Measurements from ENCODE around the gene AATF. TPM values are rescaled to one million over a fixed set of nuclear protein-coding genes. Genes with fewer than 3 reads are reported as not detected.

The AATF gene
- total and polyA plus RNA-seq, 4 experiments from 2014 or later = 52.0 to 89.4 (median 60.8) TPM

GRCh38 chr17:36989173-36989572 is 40.4 kb downstream of the AATF start:
- ChIA-PET CTCF (ENCODE audit: partially characterized antibody) (interaction anchor here (1.5 kb wide), 1 partner anchor 59 kb away, joined by 3 read pairs; no protein-coding TSS in a partner anchor), POLR2A (ENCODE audit: partially characterized antibody) (no interaction called here)
- Histone ChIP-seq H3K4me1 (ENCODE audit: insufficient read depth, low read length) (no peaks in the 10 kb centered on the region), H3K36me3 (ENCODE audit: insufficient read depth, low read length) (peaks cover 59% of the 10 kb centered on the region), H3K9me3 (ENCODE audit: control insufficient read depth in 1 of 2, low read length in 2 of 2) (no peaks in the 10 kb centered on the region), H3K27me3 (ENCODE audit: insufficient read depth, low read length) (no peaks in the 10 kb centered on the region), H3K27ac (ENCODE audit: low read depth, low read length) (no peak overlapping the region), H3K4me3 (ENCODE audit: low read length in 2 of 2) (no peak overlapping the region)
- Mint-ChIP-seq H3K4me1 (peaks cover 0 to 10% (median 7%) of the 10 kb centered on the region in 4 donors), H3K27me3 (no peaks in the 10 kb centered on the region), H3K4me3 (no peak overlapping the region), H3K36me3 (peaks cover 62 to 74% of the 10 kb centered on the region in 2 donors), H3K27ac (peak overlapping the region in 1 of 7 donors; percentile 71), H3K9me3 (no peaks in the 10 kb centered on the region)
- intact Hi-C loops (cut with micrococcal nuclease) = no loop called here
- no peak for DNase-seq

DNA sequence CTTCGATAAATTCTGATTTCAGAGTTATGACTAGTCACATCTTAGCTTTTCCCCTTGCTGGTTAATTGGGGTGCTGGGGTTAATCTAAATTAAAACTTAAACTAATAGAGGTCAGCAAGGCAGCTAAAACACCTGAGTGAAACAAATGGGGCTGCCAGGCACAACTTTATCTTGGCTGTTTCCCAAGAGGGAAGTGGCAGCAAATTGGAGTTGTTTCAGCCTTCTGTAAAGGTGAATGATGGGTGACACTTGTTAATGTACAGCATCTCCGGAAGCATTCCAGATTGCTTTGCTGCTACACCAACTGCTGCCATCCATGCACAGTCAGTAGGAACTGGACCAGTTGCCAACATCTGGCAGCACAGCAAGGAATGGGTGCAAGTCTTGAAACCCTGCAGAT is 43.9 kb downstream of the AATF start:
- no peaks in the 10 kb centered on the region for H3K4me1 ChIP-seq (ENCODE audit: insufficient read depth, low read length)
- H3K27me3 ChIP-seq (ENCODE audit: insufficient read depth, low read length) = no peaks in the 10 kb centered on the region
- Mint-ChIP-seq H3K4me3 (no peak overlapping the region), H3K9me3 (no peaks in the 10 kb centered on the region), H3K27ac (no peak overlapping the region), H3K36me3 (peaks cover 73 to 82% of the 10 kb centered on the region in 2 donors), H3K27me3 (no peaks in the 10 kb centered on the region), H3K4me1 (peaks cover 0 to 7% (median 3%) of the 10 kb centered on the region in 4 donors)
- H3K27ac ChIP-seq (ENCODE audit: low read depth, low read length) = no peak overlapping the region
- no peak for DNase-seq
- no peak overlapping the region for H3K4me3 ChIP-seq (ENCODE audit: low read length in 2 of 2)
- H3K36me3 ChIP-seq (ENCODE audit: insufficient read depth, low read length) = peaks cover 62% of the 10 kb centered on the region
- intact Hi-C loops (cut with micrococcal nuclease) = no loop called here
- ChIA-PET POLR2A (ENCODE audit: partially characterized antibody) (no interaction called here), CTCF (ENCODE audit: partially characterized antibody) (no interaction called here)
- no peaks in the 10 kb centered on the region for H3K9me3 ChIP-seq (ENCODE audit: control insufficient read depth in 1 of 2, low read length in 2 of 2)

GRCh38 chr17:36993227-36993626 is 44.5 kb downstream of the AATF start:
- no peak for DNase-seq
- Histone ChIP-seq H3K27ac (ENCODE audit: low read depth, low read length) (no peak overlapping the region), H3K9me3 (ENCODE audit: control insufficient read depth in 1 of 2, low read length in 2 of 2) (no peaks in the 10 kb centered on the region), H3K27me3 (ENCODE audit: insufficient read depth, low read length) (no peaks in the 10 kb centered on the region), H3K36me3 (ENCODE audit: insufficient read depth, low read length) (peaks cover 63% of the 10 kb centered on the region), H3K4me1 (ENCODE audit: insufficient read depth, low read length) (no peaks in the 10 kb centered on the region), H3K4me3 (ENCODE audit: low read length in 2 of 2) (no peak overlapping the region)
- ChIA-PET POLR2A (ENCODE audit: partially characterized antibody) (no interaction called here), CTCF (ENCODE audit: partially characterized antibody) (no interaction called here)
- Mint-ChIP-seq H3K27ac (no peak overlapping the region), H3K36me3 (peaks cover 74 to 85% of the 10 kb centered on the region in 2 donors), H3K4me1 (peaks cover 0 to 7% (median 3%) of the 10 kb centered on the region in 4 donors), H3K4me3 (no peak overlapping the region), H3K27me3 (no peaks in the 10 kb centered on the region), H3K9me3 (no peaks in the 10 kb centered on the region)
- intact Hi-C loops (cut with micrococcal nuclease) = no loop called here

GRCh38 chr17:36994438-36994837 is 45.7 kb downstream of the AATF start:
- Mint-ChIP-seq H3K36me3 (peaks cover 72 to 82% of the 10 kb centered on the region in 2 donors), H3K27me3 (no peaks in the 10 kb centered on the region), H3K9me3 (no peaks in the 10 kb centered on the region), H3K4me3 (no peak overlapping the region), H3K27ac (no peak overlapping the region), H3K4me1 (peaks cover 0 to 9% (median 2%) of the 10 kb centered on the region in 4 donors)
- peaks cover 58% of the 10 kb centered on the region for H3K36me3 ChIP-seq (ENCODE audit: insufficient read depth, low read length)
- H3K4me1 ChIP-seq (ENCODE audit: insufficient read depth, low read length) = no peaks in the 10 kb centered on the region
- H3K27ac ChIP-seq (ENCODE audit: low read depth, low read length) = no peak overlapping the region
- H3K27me3 ChIP-seq (ENCODE audit: insufficient read depth, low read length) = no peaks in the 10 kb centered on the region
- ChIA-PET CTCF (ENCODE audit: partially characterized antibody) (interaction anchor here (0.9 kb wide), 1 partner anchor 366 kb away, joined by 4 read pairs; no protein-coding TSS in a partner anchor), POLR2A (ENCODE audit: partially characterized antibody) (no interaction called here)
- H3K9me3 ChIP-seq (ENCODE audit: control insufficient read depth in 1 of 2, low read length in 2 of 2) = no peaks in the 10 kb centered on the region
- H3K4me3 ChIP-seq (ENCODE audit: low read length in 2 of 2) = no peak overlapping the region
- intact Hi-C loops (cut with micrococcal nuclease) = no loop called here
- DNase-seq = no peak

- peaks cover 0 to 14% (median 6%) of the 10 kb centered on the region in 8 donors for H3K9me3 Mint-ChIP-seq
- intact Hi-C loops (cut with micrococcal nuclease) = no loop called here
- peaks cover 34% of the 10 kb centered on the region for H3K36me3 ChIP-seq (ENCODE audit: insufficient read depth, low read length)
Measured at GRCh38 chr17:36999471-36999870, 50.7 kb downstream of the AATF start.

GRCh38 chr17:37016780-37017179 is 68.0 kb downstream of the AATF start:
- Histone ChIP-seq H3K27ac (ENCODE audit: low read depth, low read length) (no peak overlapping the region), H3K36me3 (ENCODE audit: insufficient read depth, low read length) (peaks cover 12% of the 10 kb centered on the region), H3K4me1 (ENCODE audit: insufficient read depth, low read length) (no peaks in the 10 kb centered on the region), H3K4me3 (ENCODE audit: low read length in 2 of 2) (no peak overlapping the region), H3K9me3 (ENCODE audit: control insufficient read depth in 1 of 2, low read length in 2 of 2) (no peaks in the 10 kb centered on the region), H3K27me3 (ENCODE audit: insufficient read depth, low read length) (no peaks in the 10 kb centered on the region)
- DNase-seq = no peak
- intact Hi-C loops (cut with micrococcal nuclease) = no loop called here
- H3K4me1 Mint-ChIP-seq = peaks cover 0 to 11% (median 8%) of the 10 kb centered on the region in 4 donors
- ChIA-PET POLR2A (ENCODE audit: partially characterized antibody) (no interaction called here), CTCF (ENCODE audit: partially characterized antibody) (interaction anchor here (1.4 to 1.5 kb wide), 2 partner anchors 9 to 14 kb away, joined by 3 to 4 read pairs; no protein-coding TSS in a partner anchor)
- H3K9me3 Mint-ChIP-seq = no peaks in the 10 kb centered on the region
- H3K27ac Mint-ChIP-seq = no peak overlapping the region
- H3K4me3 Mint-ChIP-seq = no peak overlapping the region
- no peaks in the 10 kb centered on the region for H3K27me3 Mint-ChIP-seq
- H3K36me3 Mint-ChIP-seq = peaks cover 27 to 44% of the 10 kb centered on the region in 2 donors

More at GRCh38 chr17:36999471-36999870, 50.7 kb downstream of the AATF start:
- H3K27ac ChIP-seq (ENCODE audit: low read depth, low read length) = no peak overlapping the region
- CTCF ChIA-PET (ENCODE audit: partially characterized antibody) = no interaction called here
- H3K36me3 Mint-ChIP-seq = peaks cover 72 to 73% of the 10 kb centered on the region in 2 donors
- H3K4me1 ChIP-seq (ENCODE audit: insufficient read depth, low read length) = no peaks in the 10 kb centered on the region
- no peak overlapping the region for H3K4me3 Mint-ChIP-seq
- H3K9me3 ChIP-seq (ENCODE audit: control insufficient read depth in 1 of 2, low read length in 2 of 2) = no peaks in the 10 kb centered on the region
- H3K27ac Mint-ChIP-seq = peak overlapping the region in 5 of 7 donors; percentile 3 to 38 (median 10)
- DNase-seq = no peak
- H3K27me3 Mint-ChIP-seq = no peaks in the 10 kb centered on the region
- H3K4me1 Mint-ChIP-seq = peaks cover 4 to 21% (median 7%) of the 10 kb centered on the region in 4 donors
- H3K27me3 ChIP-seq (ENCODE audit: insufficient read depth, low read length) = no peaks in the 10 kb centered on the region
- no peak overlapping the region for H3K4me3 ChIP-seq (ENCODE audit: low read length in 2 of 2)
- POLR2A ChIA-PET (ENCODE audit: partially characterized antibody) = no interaction called here

GRCh38 chr17:37017404-37017803 is 68.7 kb downstream of the AATF start:
- CTCF ChIA-PET (ENCODE audit: partially characterized antibody) = interaction anchor here (1.4 to 1.5 kb wide), 2 partner anchors 10 to 15 kb away, joined by 3 to 4 read pairs; no protein-coding TSS in a partner anchor

More at GRCh38 chr17:37017404-37017803, 68.7 kb downstream of the AATF start:
- Mint-ChIP-seq H3K27me3 (no peaks in the 10 kb centered on the region), H3K4me3 (no peak overlapping the region), H3K36me3 (peaks cover 30 to 49% of the 10 kb centered on the region in 2 donors), H3K27ac (peak overlapping the region in 2 of 7 donors; percentile 38 to 62), H3K4me1 (peaks cover 0 to 11% (median 9%) of the 10 kb centered on the region in 4 donors), H3K9me3 (no peaks in the 10 kb centered on the region)
- H3K4me1 ChIP-seq (ENCODE audit: insufficient read depth, low read length) = no peaks in the 10 kb centered on the region
- DNase-seq = no peak
- no peaks in the 10 kb centered on the region for H3K9me3 ChIP-seq (ENCODE audit: control insufficient read depth in 1 of 2, low read length in 2 of 2)
- H3K4me3 ChIP-seq (ENCODE audit: low read length in 2 of 2) = no peak overlapping the region
- H3K27ac ChIP-seq (ENCODE audit: low read depth, low read length) = no peak overlapping the region
- no peaks in the 10 kb centered on the region for H3K27me3 ChIP-seq (ENCODE audit: insufficient read depth, low read length)
- intact Hi-C loops (cut with micrococcal nuclease) = no loop called here
- POLR2A ChIA-PET (ENCODE audit: partially characterized antibody) = no interaction called here
- H3K36me3 ChIP-seq (ENCODE audit: insufficient read depth, low read length) = peaks cover 15% of the 10 kb centered on the region

All from CD4-positive, alpha-beta memory T cell (primary cell).